Keratinocyte (primary cell): ENCODE measurements around the gene EPS8L2. TPM values are rescaled to one million over a fixed set of nuclear protein-coding genes. Genes with fewer than 3 reads are reported as not detected.

Experiments used
- DNase-seq: peaks from one replicate; pipeline ENCODE4 v3.0.0-alpha.2; 2011; ENCODE audit warnings: low read depth, missing footprints, low spot score
- FAIRE-seq: peaks from 2 replicates; lab custom pipeline; 2011; peaks lifted over from hg19 to GRCh38; lab: Jason Lieb, UNC
- H2AFZ ChIP-seq: 2 replicates; pipeline ENCODE4 v1.6.0; 2012; ENCODE audit warnings: low read length, control low read depth, inconsistent platforms; ENCODE audit not compliant: control insufficient read depth
- H3K27ac ChIP-seq: 2 replicates; pipeline ENCODE4 v1.5.1; 2011; ENCODE audit warnings: low read length; ENCODE audit not compliant: control insufficient read depth, insufficient read depth
- H3K27me3 ChIP-seq: 3 replicates; pipeline ENCODE4 v1.6.0; 2011; ENCODE audit warnings: low read length; ENCODE audit not compliant: control insufficient read depth, insufficient read depth; ENCODE audit errors: extremely low read depth
- H3K36me3 ChIP-seq, 2 experiments: 2 replicates in 1 of 2; 3 replicates in 1 of 2; pipeline ENCODE4 v1.5.1; 2011; ENCODE audit warnings: low read length in 2 of 2, mild to moderate bottlenecking in 1 of 2; ENCODE audit not compliant: control insufficient read depth in 2 of 2, insufficient read depth in 2 of 2; ENCODE audit errors: extremely low read depth in 1 of 2
- H3K4me1 ChIP-seq: 3 replicates; pipeline ENCODE4 v1.5.1; 2011; ENCODE audit warnings: low read length; ENCODE audit not compliant: control insufficient read depth, insufficient read depth; ENCODE audit errors: extremely low read depth
- H3K4me2 ChIP-seq: 3 replicates; pipeline ENCODE4 v1.6.0; 2011; ENCODE audit warnings: low read depth, low read length; ENCODE audit not compliant: control insufficient read depth, insufficient read depth; ENCODE audit errors: extremely low read depth
- H3K4me3 ChIP-seq, 3 experiments: fragments of 200-600 bp in 1 of 3; sonication (generic) in 1 of 3; 2 replicates in 2 of 3; 3 replicates in 1 of 3; pipeline ENCODE4 v1.5.1; 2011 to 2016; ENCODE audit warnings: low read length in 3 of 3, mild to moderate bottlenecking in 3 of 3, control low read depth in 2 of 3, inconsistent platforms in 1 of 3, low read depth in 1 of 3, mixed read lengths in 1 of 3, mixed run types in 1 of 3, moderate library complexity in 1 of 3; ENCODE audit not compliant: control insufficient read depth in 2 of 3, insufficient read depth in 2 of 3; ENCODE audit errors: extremely low read depth in 1 of 3
- H3K79me2 ChIP-seq: 2 replicates; pipeline ENCODE4 v1.6.0; 2012; ENCODE audit warnings: low read length; ENCODE audit not compliant: control insufficient read depth, insufficient read depth
- H3K9ac ChIP-seq: 3 replicates; pipeline ENCODE4 v1.6.0; 2011; ENCODE audit warnings: low read length; ENCODE audit not compliant: control insufficient read depth, insufficient read depth; ENCODE audit errors: extremely low read depth
- H3K9me1 ChIP-seq: 3 replicates; pipeline ENCODE4 v1.6.0; 2011; ENCODE audit warnings: low read length; ENCODE audit not compliant: control insufficient read depth, insufficient read depth; ENCODE audit errors: extremely low read depth
- H3K9me3 ChIP-seq: 2 replicates; pipeline ENCODE4 v1.5.1; 2012; ENCODE audit warnings: low read depth, low read length; ENCODE audit not compliant: control insufficient read depth
- H4K20me1 ChIP-seq: 3 replicates; pipeline ENCODE4 v1.6.0; 2011; ENCODE audit warnings: low read length; ENCODE audit not compliant: control insufficient read depth, insufficient read depth; ENCODE audit errors: extremely low read depth
- EZH2 ChIP-seq: IDR thresholded peaks from one replicate; pipeline ENCODE4 v1.6.1; 2012; ENCODE audit warnings: inconsistent platforms, mild to moderate bottlenecking, low read length, moderate library complexity
- dilution Hi-C: fragments of 300-500 bp; cut with MboI; formaldehyde crosslinking; loops from one replicate; pipeline ENCODE4 v1.7.0; 2020; ENCODE audit warnings: low sequenced_read_pairs; ENCODE audit not compliant: extremely low pct_ligation_motif_present
- polyA plus RNA-seq, 5 experiments: library from polyadenylated mRNA; depleted of rRNA in 3 of 5; stranded (reverse) in 3 of 5; stranded (forward) in 1 of 5; unstranded in 1 of 5; fragments of >200 nt; gene quantifications; 1 replicate in 1 of 5; 2 replicates in 3 of 5; 3 replicates in 1 of 5; pipeline versions ENCODE4 v1.2.1 to v1.2.3, GENCODE V29; 2011 to 2012; ENCODE audit warnings: missing spikeins in 2 of 5, low read depth in 1 of 5, low replicate concordance in 1 of 5
- TF ChIP-seq, protein P1 (sequence below), 3 experiments: IDR thresholded peaks in 1 of 3; conservative IDR thresholded peaks in 1 of 3; optimal IDR thresholded peaks in 1 of 3; 2 replicates in 2 of 3; 3 replicates in 1 of 3; pipeline versions ENCODE3 to v1.5.1; 2011; ENCODE audit warnings: low read length in 3 of 3, mild to moderate bottlenecking in 3 of 3, moderate library complexity in 2 of 3, control low read depth in 1 of 3, inconsistent platforms in 1 of 3; ENCODE audit not compliant: insufficient read depth in 2 of 3; ENCODE audit errors: extremely low read depth in 1 of 3

EPS8L2 gene
- polyA plus RNA-seq, 1 donor (not counting 4 experiments of a cell fraction or from before 2014, with no cell fraction given) = 114 TPM

DNA sequence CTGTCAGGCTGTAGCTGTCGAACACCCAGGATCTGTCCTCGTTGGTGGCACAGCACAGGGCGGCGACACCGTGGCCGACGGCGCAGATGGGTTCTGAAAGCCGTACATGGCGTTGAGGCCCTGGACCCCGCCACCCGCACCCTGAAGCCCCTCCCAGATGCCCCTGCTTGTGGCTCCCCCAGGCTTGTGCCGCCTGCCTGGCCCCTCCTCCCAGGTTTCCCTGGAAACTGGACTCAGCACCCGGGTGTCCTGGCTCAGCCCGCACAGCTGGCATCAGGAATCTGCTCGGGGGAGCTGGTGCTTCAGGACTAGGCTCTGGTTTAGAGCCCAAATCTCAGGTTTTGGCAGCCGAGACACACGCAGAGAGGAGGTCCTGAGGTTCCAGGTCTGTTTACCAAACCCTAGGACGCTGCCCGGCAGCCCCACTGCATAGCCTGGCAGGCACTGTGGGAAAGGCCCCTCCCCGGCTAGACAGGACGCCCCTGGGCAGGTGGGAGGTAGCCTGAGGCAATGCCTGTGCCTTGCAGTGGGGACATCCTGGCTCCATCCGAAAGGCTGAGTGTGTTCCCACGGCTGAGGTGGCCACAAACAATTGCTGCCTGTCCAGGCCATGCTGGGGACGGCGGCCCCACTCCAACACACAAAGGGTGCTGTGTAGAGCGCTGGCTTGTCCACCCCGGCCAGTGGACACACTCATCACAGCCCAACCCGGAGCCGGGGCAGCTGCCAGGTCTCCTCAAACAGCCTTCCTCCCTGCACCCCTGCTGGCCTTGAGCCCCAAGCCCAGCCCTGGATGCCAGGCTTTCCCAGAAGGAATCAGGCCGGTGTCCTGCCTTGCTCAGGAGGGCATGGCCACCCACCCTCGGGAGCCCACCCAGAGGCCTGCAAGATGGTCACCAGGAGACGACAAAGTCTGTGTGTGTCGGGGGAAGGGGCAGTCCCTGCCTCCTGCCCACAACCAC, 66.7 kb downstream of the EPS8L2 start:
- Histone ChIP-seq H3K27ac (no peak overlapping the region), H3K79me2 (peaks cover 68% of the 10 kb centered on the region)

DNA sequence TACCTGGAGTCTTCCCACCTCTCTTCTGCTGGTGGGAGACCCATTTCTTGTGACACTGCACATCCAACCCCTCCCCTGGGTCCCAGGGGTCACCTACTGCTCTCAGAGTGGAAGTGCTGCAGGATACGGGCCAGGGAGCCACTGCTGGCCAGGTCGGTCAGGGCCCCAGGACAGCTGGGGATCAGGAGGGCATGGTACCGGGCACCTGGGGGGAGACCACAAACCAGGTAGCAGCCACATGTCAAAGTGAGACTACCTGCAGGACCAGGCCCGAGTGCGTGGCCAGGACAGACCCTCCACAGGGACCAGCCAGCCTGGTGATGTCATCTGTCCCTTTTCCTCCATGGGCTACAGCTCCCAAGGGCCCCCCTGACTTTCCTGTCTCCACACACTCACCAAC, 67.4 kb downstream of the EPS8L2 start:
- dilution Hi-C loops = no loop called here
- no peak overlapping the region for H3K4me3 ChIP-seq
- H3K27me3 ChIP-seq = no peaks in the 10 kb centered on the region
- no peak for TF ChIP-seq EZH2
- TF ChIP-seq, protein P1, sequence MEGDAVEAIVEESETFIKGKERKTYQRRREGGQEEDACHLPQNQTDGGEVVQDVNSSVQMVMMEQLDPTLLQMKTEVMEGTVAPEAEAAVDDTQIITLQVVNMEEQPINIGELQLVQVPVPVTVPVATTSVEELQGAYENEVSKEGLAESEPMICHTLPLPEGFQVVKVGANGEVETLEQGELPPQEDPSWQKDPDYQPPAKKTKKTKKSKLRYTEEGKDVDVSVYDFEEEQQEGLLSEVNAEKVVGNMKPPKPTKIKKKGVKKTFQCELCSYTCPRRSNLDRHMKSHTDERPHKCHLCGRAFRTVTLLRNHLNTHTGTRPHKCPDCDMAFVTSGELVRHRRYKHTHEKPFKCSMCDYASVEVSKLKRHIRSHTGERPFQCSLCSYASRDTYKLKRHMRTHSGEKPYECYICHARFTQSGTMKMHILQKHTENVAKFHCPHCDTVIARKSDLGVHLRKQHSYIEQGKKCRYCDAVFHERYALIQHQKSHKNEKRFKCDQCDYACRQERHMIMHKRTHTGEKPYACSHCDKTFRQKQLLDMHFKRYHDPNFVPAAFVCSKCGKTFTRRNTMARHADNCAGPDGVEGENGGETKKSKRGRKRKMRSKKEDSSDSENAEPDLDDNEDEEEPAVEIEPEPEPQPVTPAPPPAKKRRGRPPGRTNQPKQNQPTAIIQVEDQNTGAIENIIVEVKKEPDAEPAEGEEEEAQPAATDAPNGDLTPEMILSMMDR (optimal IDR thresholded peaks at IDR 0.05 in 1 of 3, IDR thresholded peaks at IDR 0.05 in 1 of 3, conservative IDR thresholded peaks at IDR 0.05 in 1 of 3; ENCODE audit: extremely low read depth in 1 of 3, insufficient read depth in 2 of 3, low read length in 3 of 3) = no peak
- peaks cover 12% of the 10 kb centered on the region for H3K9me1 ChIP-seq
- no peak overlapping the region for H3K4me2 ChIP-seq
- no peak for FAIRE-seq
- H3K36me3 ChIP-seq = peaks cover 39 to 40% of the 10 kb centered on the region in 2 experiments
- DNase-seq = no peak
- no peak overlapping the region for H3K9ac ChIP-seq
- peaks cover 15% of the 10 kb centered on the region for H4K20me1 ChIP-seq
- H3K9me3 ChIP-seq = no peaks in the 10 kb centered on the region
- no peak overlapping the region for H3K27ac ChIP-seq
- H3K79me2 ChIP-seq = peaks cover 74% of the 10 kb centered on the region
- H3K4me1 ChIP-seq = peaks cover 15% of the 10 kb centered on the region
- no peak overlapping the region for H2AFZ ChIP-seq

More for the DNA sequence above, 66.7 kb downstream of the EPS8L2 start:
- H3K9me1 ChIP-seq = peaks cover 10% of the 10 kb centered on the region
- peaks cover 39 to 41% of the 10 kb centered on the region in 2 experiments for H3K36me3 ChIP-seq
- H3K27me3 ChIP-seq = no peaks in the 10 kb centered on the region
- TF ChIP-seq, protein P1 (optimal IDR thresholded peaks at IDR 0.05 in 1 of 3, IDR thresholded peaks at IDR 0.05 in 1 of 3, conservative IDR thresholded peaks at IDR 0.05 in 1 of 3; ENCODE audit: extremely low read depth in 1 of 3, insufficient read depth in 2 of 3, low read length in 3 of 3) = no peak
- TF ChIP-seq EZH2 = no peak
- DNase-seq = no peak
- H3K9ac ChIP-seq = no peak overlapping the region
- dilution Hi-C loops = no loop called here
- no peaks in the 10 kb centered on the region for H3K9me3 ChIP-seq
- no peak overlapping the region for H3K4me3 ChIP-seq
- peaks cover 10% of the 10 kb centered on the region for H3K4me1 ChIP-seq
- no peak overlapping the region for H3K4me2 ChIP-seq
- FAIRE-seq = no peak
- no peak overlapping the region for H2AFZ ChIP-seq
- H4K20me1 ChIP-seq = peaks cover 15% of the 10 kb centered on the region
